HG02759 (cell line): ENCODE results near the gene RFPL3.

Experiments used
- ATAC-seq: cut with Tn5 transposase; IDR thresholded peaks from one replicate; pipeline ENCODE4 v1.9.1; 2021; ENCODE audit warnings: mild to moderate bottlenecking, moderate library complexity; ENCODE audit not compliant: unreplicated experiment

RFPL3 gene

DNA sequence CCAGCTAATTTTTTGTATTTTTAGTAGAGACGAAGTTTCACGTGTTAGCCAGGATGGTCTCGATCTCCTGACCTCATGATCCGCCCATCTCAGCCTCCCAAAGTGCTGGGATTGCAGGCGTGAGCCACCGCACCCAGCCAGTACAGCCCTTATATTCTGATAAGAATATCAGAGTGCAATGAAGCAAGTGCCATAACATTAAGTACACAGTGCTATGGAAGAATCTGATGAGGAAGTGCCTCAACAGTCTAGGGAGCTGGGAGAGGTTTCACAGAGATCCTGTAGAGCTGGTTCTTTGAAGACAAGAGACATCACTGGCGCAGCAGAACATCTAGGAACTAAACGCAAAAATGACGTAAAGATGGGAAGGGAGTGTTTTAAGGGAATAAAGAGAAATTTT, 52.3 kb downstream of the RFPL3 start:
- ATAC-seq, result no peak

DNA sequence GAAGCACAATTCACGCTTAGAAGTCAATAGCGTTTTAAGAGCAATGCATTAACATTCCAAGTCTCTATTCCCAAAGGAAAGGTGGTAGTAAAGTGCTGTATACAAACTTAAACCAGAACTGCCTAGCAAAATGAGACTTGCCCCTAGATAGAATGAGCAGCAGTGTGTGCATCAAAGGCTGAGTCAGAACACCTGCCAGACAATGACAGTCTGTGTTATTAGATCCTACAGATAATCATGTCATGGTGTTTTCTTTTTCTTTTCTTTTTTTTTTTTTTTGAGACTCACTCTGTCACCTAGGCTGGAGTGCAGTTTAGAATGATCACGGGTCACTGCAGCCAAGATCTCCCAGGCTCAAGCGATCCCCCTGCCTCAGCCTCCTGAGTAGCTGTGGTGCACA, 52.8 kb downstream of the RFPL3 start:
- no peak for ATAC-seq
